DOHH2 (cell line): ENCODE results near the gene MAN1C1.

Source experiments
- H3F3A ChIP-seq: fragments of 200-600 bp; sonication (generic), shearing (Covaris generic); 2 replicates; pipeline ENCODE4 v1.6.0; 2016; ENCODE audit warnings: antibody characterized with exemption, mild to moderate bottlenecking; ENCODE audit not compliant: control insufficient read depth, insufficient read depth
- H3K27ac ChIP-seq: fragments of 200-600 bp; sonication (generic); 2 replicates; pipeline ENCODE4 v1.5.1; 2014; ENCODE audit warnings: low read depth, mild to moderate bottlenecking, low read length, moderate library complexity
- H3K27me3 ChIP-seq: fragments of 200-600 bp; sonication (generic); 2 replicates; pipeline ENCODE4 v1.6.1; 2014; ENCODE audit warnings: mild to moderate bottlenecking, low read length, mixed read lengths; ENCODE audit not compliant: control insufficient read depth
- H3K36me3 ChIP-seq: fragments of 200-600 bp; sonication (generic); 2 replicates; pipeline ENCODE4 v1.6.1; 2014; ENCODE audit warnings: mild to moderate bottlenecking, low read length, moderate library complexity, mixed read lengths; ENCODE audit not compliant: control insufficient read depth
- H3K4me1 ChIP-seq: fragments of 200-600 bp; sonication (generic); 2 replicates; pipeline ENCODE4 v1.6.1; 2014; ENCODE audit warnings: mild to moderate bottlenecking, low read length, mixed read lengths; ENCODE audit not compliant: control insufficient read depth
- H3K4me2 ChIP-seq: fragments of 200-600 bp; sonication (generic); 2 replicates; pipeline ENCODE4 v1.6.0; 2014; ENCODE audit warnings: mild to moderate bottlenecking, low read length, moderate library complexity
- H3K4me3 ChIP-seq: fragments of 200-600 bp; sonication (generic); 2 replicates; pipeline ENCODE4 v1.5.1; 2014; ENCODE audit warnings: mild to moderate bottlenecking, low read length, mixed read lengths
- H3K79me2 ChIP-seq: fragments of 200-600 bp; sonication (generic); 2 replicates; pipeline ENCODE4 v1.6.1; 2014; ENCODE audit warnings: mild to moderate bottlenecking, low read length, mixed read lengths; ENCODE audit not compliant: control insufficient read depth
- H3K9me2 ChIP-seq: fragments of 200-600 bp; sonication (generic); replicated peaks from 2 replicates; pipeline ENCODE4 v1.6.1; 2014; ENCODE audit warnings: mild to moderate bottlenecking, low read length, mixed read lengths; ENCODE audit not compliant: control insufficient read depth
- H3K9me3 ChIP-seq: fragments of 200-600 bp; sonication (generic); 2 replicates; pipeline ENCODE4 v1.6.1; 2014; ENCODE audit warnings: antibody characterized with exemption, low read length, mixed read lengths; ENCODE audit not compliant: control insufficient read depth, insufficient read depth
- H4K20me1 ChIP-seq: fragments of 200-600 bp; sonication (generic); 2 replicates; pipeline ENCODE4 v1.6.0; 2014; ENCODE audit warnings: low read depth, mild to moderate bottlenecking, antibody characterized with exemption, low read length, moderate library complexity; ENCODE audit not compliant: control insufficient read depth, insufficient read depth
- EZH2phosphoT487 ChIP-seq: fragments of 200-600 bp; sonication (generic); IDR thresholded peaks from 2 replicates; pipeline ENCODE4 v1.6.1; 2017; ENCODE audit warnings: borderline replicate concordance, mild to moderate bottlenecking, antibody characterized with exemption, low read length, moderate library complexity, mixed read lengths
- TF ChIP-seq, protein P1 (sequence below): fragments of 200-600 bp; sonication (generic); IDR thresholded peaks from one replicate; pipeline ENCODE4 v1.5.1; 2014; ENCODE audit warnings: antibody characterized with exemption, mild to moderate bottlenecking, low read depth, low read length; ENCODE audit not compliant: poor library complexity, severe bottlenecking

MAN1C1 gene

DNA sequence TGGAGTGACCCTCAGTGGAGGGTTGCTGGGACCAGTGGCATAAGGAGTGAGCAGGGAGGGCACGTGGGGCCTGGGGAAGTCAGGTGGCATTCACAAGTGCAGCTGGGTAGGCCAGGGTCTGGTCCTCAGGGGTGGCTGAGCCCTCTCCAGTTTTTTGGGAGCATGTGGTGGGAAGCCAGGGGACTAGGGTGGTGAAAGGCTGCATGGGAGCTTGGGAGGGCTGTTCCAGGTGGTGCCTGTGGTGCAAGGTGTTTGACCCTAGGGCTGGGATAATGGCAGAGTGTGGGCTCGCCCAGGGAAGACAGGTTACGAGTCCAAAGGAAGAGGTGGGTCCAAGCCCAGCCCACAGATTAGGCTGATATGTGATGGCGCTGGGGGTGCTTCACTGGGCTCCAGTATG is 30.5 kb downstream of the MAN1C1 start:
- Histone ChIP-seq H3K36me3 (no peaks in the 10 kb centered on the region), H3K4me3 (no peak overlapping the region), H3K9me2 (no peaks in the 10 kb centered on the region), H3K27me3 (peaks cover 41% of the 10 kb centered on the region), H3K27ac (no peak overlapping the region), H3K79me2 (no peaks in the 10 kb centered on the region), H3K4me1 (no peaks in the 10 kb centered on the region), H3K9me3 (no peaks in the 10 kb centered on the region), H4K20me1 (no peaks in the 10 kb centered on the region), H3K4me2 (no peak overlapping the region), H3F3A (no peaks in the 10 kb centered on the region)
- TF ChIP-seq, protein P1, sequence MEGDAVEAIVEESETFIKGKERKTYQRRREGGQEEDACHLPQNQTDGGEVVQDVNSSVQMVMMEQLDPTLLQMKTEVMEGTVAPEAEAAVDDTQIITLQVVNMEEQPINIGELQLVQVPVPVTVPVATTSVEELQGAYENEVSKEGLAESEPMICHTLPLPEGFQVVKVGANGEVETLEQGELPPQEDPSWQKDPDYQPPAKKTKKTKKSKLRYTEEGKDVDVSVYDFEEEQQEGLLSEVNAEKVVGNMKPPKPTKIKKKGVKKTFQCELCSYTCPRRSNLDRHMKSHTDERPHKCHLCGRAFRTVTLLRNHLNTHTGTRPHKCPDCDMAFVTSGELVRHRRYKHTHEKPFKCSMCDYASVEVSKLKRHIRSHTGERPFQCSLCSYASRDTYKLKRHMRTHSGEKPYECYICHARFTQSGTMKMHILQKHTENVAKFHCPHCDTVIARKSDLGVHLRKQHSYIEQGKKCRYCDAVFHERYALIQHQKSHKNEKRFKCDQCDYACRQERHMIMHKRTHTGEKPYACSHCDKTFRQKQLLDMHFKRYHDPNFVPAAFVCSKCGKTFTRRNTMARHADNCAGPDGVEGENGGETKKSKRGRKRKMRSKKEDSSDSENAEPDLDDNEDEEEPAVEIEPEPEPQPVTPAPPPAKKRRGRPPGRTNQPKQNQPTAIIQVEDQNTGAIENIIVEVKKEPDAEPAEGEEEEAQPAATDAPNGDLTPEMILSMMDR, result no peak
- no peak for TF ChIP-seq EZH2phosphoT487

DNA sequence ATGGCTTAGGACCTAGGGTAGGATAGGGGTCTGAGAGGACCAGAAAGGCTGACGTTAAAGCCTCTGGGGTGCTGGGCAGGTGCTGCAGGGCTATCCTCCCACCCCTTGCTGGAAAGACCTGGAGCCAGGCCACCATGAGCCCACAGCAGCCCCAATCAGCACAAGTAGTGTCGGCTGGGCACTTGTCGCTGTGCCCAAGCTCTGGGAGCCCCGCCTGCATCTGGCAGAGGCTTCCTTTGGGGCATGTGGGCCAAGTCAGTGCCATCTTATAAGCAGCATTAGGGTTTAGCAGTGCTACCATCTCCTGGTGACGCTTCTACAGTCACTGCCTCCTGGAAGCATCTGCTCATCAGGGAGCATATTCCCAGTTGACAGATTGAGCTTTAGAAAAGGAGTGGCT is 31.3 kb downstream of the MAN1C1 start:
- TF ChIP-seq EZH2phosphoT487, result no peak
- TF ChIP-seq, protein P1, result no peak
- H3F3A ChIP-seq, result no peaks in the 10 kb centered on the region
- H3K4me2 ChIP-seq, result no peak overlapping the region
- no peak overlapping the region for H3K27ac ChIP-seq
- no peaks in the 10 kb centered on the region for H3K9me3 ChIP-seq
- H3K36me3 ChIP-seq, result no peaks in the 10 kb centered on the region
- peaks cover 34% of the 10 kb centered on the region for H3K27me3 ChIP-seq
- no peak overlapping the region for H3K4me3 ChIP-seq
- no peaks in the 10 kb centered on the region for H3K9me2 ChIP-seq
- no peaks in the 10 kb centered on the region for H4K20me1 ChIP-seq
- H3K4me1 ChIP-seq, result no peaks in the 10 kb centered on the region
- no peaks in the 10 kb centered on the region for H3K79me2 ChIP-seq

DNA sequence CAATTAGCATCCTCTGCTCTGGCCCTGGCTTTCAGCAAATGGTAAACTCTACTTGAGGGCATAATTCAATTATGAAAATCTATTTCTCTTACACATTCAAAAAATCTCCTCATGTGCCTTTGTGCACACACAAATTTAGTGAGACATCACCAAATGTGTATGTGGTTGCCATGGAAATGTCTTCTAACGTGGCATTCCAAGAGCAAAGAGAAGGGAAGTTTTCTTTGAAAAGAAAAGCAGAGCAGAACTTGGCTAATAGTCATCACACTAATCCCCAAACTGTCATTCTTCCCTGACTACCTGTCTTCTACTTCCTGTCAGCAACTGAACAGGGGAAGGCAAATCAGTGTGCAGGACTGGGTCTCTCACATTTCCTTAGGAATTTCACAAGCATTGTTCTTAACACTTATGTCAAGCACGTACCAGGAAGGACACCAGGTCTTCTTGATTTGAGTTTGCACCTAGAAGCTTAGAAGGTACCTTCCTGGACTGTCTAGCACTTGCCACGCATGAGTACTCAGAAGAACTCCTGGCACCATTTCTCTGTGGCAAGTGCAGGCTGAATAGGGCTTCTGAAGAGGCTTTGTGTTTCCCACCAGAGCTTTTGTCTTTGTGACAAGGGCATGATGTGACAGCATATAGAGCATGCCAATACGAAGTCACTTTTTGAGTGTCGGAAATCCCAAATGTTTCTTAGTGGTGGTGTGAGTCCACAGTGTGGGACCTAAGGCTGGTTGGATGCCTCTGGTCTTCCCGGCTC is 32.3 kb downstream of the MAN1C1 start:
- Histone ChIP-seq H3K4me3 (no peak overlapping the region), H3F3A (no peaks in the 10 kb centered on the region), H3K4me1 (no peaks in the 10 kb centered on the region), H3K36me3 (no peaks in the 10 kb centered on the region), H3K79me2 (no peaks in the 10 kb centered on the region), H3K27ac (no peak overlapping the region), H3K9me2 (no peaks in the 10 kb centered on the region), H3K27me3 (peaks cover 36% of the 10 kb centered on the region), H4K20me1 (no peaks in the 10 kb centered on the region), H3K4me2 (no peak overlapping the region), H3K9me3 (no peaks in the 10 kb centered on the region)
- TF ChIP-seq, protein P1, result no peak
- TF ChIP-seq EZH2phosphoT487, result no peak
